NCI-H226 (cell line): ENCODE results near the gene LUC7L.
"Not testable (repeated sequence)": the region's sequence is repeated elsewhere in the genome, so short reads cannot be mapped to it uniquely, and the experiment has no call there.

Experiments used
- DNase-seq: peaks from one replicate; pipeline ENCODE4 v3.0.0-alpha.2; 2015

LUC7L gene

DNA sequence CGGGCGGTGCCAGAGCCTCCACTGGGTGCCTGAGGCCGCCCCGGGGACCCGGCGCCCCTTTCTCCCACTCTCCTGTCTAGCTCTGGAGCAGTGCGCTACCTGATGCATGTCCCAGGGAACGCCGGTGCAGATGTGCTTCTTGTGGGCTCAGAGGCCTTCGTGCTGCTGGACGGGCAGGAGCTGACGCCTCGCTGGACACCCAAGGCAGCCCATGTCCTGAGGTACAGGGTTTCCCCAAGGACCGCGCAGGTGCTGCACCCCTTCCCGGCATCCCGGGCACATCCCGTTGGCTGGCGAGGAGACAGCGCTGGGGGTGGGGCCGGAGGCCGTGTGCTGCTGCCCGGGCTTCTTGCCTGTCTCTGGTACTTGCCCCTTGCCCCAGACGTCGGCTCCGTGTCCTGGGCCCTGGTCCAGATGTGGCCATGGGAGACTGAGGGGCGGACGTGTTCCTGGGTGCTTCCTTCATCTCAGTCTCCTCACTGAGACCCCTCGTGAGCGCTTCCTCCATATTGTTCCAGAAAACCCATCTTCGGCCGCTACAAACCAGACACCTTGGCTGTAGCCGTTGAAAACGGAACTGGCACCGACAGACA, 34.0 kb upstream of the LUC7L start:
- DNase-seq, result no peak

DNA sequence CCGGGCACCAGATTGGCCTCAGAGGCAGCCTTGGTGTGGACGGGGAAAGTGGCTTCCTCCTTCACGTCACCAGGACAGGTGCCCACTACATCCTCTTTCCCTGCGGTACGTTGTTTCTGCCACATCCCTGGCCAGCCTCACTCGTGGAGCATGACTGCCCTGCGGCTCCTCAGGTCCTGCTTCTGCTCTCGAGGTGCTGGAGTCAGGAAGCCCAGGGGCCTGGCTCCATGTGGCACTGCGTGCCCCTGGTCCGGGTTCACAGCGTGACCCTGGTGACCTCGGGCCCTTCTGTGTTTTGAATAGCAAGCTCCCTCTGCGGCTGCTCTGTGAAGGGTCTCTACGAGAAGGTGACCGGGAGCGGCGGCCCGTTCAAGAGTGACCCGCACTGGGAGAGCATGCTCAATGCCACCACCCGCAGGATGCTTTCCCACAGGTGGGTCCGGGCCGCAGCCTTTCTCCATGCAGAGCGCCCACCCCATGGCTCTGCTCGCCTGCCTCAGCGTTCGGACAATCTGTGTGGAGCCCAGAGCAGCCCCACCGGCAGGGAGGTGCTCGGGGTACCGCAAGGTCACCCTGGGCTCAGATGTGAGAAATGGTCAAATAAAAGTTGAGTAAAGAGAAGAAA, 33.0 kb upstream of the LUC7L start:
- DNase-seq, result no peak

DNA sequence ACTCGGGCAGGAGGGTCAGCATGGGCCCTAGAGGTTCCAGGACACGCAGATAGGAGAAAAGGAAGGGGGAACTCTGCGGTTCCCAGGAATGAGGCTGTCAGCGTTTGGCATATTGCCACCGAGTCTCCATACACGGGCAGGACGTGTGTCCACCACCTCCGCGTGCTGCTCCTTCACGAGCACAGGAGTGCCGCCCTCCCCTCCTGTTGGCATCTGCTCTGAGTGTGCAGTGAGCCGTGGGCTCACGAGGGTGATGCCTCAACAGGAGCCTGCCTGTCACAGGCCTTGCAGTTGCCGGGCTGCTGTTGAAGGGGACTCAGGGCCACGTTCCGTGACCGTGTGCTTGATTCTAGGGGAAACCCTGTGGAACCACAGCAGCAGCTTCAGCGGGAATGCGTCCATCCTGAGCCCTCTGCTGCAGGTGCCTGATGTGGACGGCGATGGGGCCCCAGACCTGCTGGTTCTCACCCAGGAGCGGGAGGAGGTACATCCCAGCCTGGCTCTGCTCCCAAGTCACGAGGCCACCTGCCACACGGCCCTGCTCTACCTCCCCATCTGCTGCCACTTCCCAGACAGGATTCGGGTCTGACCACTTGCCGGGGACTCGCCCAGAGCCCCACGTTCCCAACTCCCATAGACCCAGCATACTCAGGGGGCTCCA, 31.9 kb upstream of the LUC7L start:
- DNase-seq, result no peak

DNA sequence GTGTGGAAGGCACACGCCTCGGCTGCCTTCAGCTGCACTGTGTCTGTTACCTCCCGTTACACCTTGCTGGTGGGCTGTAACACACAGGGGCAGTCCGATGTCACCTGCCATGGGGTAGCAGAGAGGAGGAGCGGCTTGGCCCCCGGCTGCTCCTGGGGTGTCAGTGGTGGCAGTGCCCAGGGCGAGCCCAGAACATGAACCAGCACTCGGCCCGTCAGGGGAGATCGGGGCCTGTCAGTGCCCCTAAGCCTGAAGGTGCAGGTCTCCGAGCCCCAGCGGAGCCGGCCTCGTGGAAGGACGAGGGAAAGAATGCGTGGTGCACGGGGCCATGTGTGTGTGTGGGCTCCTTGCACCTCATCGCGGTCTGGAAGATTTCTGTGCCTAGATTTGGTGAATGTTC, 31.1 kb upstream of the LUC7L start:
- DNase-seq, result no peak

DNA sequence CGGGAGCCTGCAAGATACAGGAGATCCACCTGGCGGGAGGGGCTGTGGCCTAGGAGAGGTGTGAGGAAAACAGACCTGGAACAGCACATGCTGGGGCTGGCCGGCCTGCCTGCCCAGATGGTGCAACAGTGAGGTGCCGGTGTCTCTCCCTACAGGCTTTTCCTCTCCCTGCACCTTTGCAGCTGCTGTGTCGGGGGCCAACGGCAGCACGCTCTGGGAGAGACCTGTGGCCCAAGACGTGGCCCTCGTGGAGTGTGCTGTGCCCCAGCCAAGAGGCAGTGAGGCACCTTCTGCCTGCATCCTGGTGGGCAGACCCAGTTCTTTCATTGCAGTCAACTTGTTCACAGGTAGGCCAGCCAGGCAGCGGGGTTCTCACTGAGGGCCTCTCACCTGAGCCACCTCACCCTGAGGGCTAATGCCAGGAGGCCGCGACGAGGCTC, 30.6 kb upstream of the LUC7L start:
- DNase-seq, result no peak

DNA sequence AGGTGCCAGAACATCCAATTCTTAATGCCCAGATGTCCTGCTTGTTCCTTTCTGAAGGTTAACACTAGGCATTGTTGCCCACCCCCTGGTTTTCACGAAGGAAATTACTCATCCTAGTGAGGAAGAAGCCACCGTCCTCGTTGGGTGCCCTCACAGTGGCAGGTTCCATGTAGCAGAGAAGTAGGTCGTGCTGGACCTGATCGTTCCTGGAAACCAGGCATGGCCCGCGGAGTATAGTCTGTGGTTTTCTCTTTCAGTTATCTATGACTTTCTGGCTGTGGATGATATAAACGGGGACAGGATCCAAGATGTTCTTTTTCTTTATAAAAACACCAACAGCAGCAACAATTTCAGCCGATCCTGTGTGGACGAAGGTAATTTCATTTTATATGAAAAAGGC, 30.0 kb upstream of the LUC7L start:
- no peak for DNase-seq

DNA sequence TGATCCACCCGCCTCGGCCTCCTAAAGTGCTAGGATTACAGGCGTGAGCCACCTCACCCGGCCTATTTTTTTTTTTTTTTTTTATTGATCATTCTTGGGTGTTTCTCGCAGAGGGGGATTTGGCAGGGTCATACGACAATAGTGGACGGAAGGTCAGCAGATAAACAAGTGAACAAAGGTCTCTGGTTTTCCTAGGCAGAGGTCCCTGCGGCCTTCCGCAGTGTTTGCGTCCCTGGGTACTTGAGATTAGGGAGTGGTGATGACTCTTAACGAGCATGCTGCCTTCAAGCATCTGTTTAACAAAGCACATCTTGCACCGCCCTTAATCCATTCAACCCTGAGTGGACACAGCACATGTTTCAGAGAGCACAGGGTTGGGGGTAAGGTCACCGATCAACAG, 28.8 kb upstream of the LUC7L start:
- DNase-seq, result not testable (repeated sequence)

DNA sequence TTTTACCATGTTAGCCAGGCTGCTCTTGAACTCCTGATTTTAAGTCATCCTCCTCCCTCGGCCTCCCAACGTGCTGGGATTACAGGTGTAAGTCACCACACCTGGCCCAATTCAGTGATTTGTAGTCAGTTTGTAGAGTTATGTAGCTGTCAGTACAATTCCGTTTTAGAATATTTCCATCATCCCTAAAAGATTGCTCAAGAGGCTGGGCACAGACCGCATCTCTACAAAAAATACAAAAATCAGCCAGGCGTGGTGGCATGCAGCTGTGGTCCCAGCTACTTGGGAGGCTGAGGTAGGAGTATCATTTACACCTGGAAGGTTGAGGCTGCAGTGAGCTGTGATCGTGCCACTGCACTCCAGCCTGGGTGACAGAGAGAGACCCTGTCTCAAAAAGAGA, 25.9 kb upstream of the LUC7L start:
- DNase-seq, result no peak

DNA sequence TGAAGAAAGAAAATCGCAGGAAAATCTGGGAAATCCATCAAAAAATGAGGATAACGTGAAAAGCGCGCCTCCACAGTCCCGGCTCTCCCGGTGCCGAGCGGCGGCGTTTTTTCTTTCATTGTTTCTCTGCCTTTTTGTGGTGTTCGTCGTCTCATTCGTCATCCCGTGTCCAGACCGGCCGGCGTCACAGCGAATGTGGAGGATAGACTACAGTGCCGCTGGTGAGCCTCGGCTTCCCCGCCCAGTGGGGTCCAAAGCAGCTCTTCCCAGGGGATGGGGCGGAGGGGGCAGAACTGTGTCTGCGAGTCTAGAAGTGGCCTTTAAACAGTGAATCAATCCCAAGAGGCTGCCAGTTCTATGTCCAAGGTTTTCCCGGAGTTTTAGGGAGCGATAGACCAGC, 25.2 kb upstream of the LUC7L start:
- no peak for DNase-seq

DNA sequence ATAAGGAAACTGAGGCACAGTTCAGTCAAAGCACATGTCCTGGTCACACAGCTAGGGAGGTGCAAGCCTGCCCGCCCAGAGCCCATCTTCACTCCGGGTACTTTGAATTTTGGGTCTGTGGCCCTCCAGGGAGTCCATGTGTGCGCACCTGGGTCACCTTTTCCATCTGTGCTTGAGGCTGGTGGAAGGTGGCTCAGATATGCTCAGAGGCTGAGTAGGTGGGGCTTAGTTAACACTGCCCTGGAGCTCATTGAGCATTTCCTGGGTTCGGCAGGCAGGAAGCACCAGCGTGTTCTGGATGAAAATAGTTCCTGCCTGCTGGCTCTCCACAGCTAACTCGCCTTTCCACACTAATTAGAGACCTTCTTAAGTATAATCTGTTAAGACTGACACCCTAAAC, 24.6 kb upstream of the LUC7L start:
- DNase-seq, result no peak

DNA sequence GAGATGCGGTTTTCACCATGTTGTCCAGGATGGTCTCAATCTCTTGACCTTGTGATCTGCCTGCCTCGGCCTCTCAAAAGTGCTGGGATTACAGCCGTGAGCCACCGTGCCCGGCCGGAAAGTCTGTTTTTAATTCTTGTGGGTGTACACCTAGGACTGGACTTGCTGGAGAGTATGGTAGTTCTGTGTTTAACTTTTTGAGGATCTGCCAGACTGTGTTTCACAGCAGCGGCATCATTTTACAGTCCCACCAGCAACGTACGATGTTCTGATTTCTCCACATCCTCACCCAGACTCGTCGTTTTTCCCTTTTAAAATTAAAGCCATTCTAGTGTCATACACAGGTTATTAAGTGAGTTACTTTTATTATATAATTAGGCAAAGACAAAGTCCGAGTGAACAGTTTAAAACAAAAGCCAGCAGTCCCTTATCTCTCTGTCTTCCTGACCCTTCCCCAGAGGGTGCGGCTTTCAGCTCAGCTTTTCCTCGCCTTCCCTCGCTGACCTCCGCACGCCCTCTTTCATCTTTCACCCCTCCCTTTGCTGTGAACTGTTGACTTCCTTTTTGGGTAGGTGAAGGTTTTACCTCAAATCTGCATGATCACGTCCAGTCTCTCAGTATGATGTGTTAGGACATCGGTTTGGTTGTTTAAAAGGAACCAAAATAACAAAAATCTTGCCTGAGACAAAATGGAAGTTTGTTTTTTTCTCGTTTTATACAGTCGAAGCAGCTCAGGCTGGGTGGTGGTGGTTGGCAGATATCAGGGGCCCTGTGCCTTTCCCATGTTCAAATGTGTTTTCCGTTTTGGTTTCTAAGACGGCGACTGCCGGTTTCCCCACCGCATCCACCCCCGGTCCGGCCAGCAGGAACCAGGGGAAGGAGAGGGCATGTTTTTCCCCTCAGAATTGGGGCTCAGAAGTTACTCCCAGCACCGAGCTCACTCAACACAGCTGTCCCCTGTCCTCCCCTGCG, 23.4 kb upstream of the LUC7L start:
- no peak for DNase-seq

DNA sequence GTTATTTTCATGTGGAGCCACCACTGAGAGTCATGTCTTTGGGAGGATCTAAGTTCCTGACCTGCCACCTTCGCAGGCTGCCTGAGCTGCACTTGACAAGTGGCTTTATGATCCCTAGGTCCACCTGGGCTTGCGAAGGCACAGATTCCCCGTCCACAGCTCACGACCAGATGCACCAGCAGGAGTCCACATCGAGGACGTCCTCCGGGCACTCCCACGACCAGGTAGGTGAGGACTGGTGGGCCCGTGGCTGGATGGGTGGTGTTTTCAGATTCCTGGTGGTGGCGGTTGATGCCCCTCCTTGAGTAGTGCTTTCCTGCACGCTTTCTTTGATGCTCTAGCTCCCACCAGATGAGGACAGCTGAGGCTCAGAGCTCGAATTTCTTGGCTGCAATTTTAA, 20.2 kb upstream of the LUC7L start:
- DNase-seq, result no peak

DNA sequence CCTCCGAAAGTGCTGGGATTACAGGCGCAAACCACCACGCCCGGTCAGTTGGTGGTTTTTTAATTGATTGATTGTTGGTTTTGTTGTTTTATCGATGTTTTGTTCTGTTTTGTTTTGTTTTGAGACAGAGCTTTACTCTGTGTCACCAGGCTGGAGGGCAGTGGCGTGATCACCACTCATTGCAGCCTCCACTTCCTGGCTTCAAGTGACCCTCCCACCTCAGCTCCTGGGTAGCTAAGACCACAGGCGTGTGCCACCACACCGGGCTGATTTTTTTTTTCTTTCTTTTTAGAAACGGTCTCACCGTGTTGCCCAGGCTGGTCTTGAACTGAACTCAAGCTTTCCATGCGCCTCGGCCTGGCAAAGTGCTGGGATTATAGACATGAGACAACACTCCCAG, 17.8 kb upstream of the LUC7L start:
- no peak for DNase-seq

DNA sequence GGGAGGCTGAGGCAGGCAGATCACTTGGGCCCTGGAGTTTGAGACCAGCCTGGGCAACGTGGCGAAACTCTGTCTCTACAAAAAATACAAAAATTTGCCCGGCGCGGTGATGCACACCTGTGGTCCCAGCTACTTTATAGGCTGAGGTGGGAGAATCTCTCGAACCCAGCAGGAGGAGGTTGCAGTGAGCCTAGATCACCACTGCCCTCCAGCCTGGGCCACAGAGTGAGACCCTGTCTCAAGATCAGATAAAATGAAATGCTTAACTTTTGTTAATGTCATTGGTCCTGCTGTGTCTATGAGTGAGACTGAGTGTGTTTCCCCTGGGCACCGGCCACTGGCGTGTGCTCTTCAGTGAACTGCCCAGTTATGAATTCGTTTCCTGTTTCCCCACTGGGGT, 15.9 kb upstream of the LUC7L start:
- DNase-seq, result no peak

DNA sequence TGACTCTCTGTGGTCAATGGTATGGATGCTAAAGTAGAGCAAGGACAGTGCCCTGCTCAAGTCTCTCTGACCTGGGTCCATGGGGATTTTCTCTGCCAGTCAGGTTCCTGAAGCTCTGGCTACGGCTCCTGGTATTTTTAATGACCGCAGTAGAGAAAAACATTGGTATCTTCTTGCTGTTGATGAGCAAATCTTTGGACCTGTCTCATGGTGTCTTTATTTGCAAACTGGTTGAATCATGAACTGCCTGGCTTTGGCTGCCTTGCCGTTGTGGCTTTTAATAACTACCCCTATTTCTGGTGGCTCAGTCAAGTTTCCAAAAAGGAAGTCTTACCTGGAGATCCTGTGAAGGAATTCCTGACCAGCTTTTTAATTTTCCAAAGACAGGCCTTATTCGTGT, 14.1 kb upstream of the LUC7L start:
- no peak for DNase-seq

DNA sequence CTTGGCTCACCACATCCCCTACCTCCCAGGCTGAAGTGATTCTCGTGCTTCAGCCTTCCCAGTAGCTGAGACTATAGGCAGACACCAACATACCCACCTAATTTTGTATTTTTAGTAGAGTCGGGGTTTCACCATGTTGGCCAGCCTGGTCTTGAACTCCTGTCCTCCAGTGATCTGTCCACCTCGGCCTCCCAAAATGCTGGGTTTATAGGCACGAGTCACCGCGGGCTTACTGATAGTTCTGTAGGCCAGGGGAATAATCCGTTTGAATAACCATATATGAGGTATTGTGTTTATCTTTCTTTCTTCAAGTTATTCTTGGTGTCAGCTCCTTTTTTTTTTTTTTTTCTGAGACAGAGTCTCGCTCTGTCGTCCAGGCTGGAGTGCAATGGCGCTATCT, 13.0 kb upstream of the LUC7L start:
- no peak for DNase-seq

DNA sequence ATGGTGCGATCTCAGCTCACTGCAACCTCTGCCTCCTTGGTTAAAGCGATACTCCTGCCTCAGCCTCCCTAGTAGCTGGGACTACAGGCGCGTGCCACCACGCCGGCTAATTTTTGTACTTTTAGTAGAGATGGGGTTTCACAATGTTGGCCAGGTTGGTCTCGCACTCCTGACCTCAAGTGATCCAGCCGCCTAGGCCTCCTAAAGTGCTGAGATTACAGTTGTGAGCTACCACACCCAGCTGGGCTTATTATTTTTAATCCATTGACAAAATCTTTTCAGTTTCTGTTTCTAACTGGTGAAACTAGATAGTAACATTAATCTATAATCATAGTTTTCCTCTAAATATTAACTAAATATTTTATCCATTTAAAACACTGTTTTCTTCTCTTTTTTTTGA, 11.3 kb upstream of the LUC7L start:
- no peak for DNase-seq

DNA sequence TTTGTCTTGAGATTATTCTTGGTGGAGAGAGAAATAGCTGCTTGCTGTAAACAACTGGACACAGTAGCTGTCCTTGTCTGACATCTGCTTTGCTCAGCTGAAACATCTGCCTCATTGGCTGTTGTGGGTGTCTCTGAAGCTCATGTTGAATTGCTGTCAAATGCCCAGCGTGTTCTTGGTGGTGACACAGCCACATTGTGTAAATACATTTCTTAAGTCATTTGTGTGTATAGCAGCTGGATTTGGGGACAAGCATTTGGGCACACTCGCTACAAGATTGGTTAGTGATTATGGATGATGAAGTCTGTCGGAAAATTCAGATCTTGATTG, 10.7 kb upstream of the LUC7L start:
- DNase-seq, result no peak

DNA sequence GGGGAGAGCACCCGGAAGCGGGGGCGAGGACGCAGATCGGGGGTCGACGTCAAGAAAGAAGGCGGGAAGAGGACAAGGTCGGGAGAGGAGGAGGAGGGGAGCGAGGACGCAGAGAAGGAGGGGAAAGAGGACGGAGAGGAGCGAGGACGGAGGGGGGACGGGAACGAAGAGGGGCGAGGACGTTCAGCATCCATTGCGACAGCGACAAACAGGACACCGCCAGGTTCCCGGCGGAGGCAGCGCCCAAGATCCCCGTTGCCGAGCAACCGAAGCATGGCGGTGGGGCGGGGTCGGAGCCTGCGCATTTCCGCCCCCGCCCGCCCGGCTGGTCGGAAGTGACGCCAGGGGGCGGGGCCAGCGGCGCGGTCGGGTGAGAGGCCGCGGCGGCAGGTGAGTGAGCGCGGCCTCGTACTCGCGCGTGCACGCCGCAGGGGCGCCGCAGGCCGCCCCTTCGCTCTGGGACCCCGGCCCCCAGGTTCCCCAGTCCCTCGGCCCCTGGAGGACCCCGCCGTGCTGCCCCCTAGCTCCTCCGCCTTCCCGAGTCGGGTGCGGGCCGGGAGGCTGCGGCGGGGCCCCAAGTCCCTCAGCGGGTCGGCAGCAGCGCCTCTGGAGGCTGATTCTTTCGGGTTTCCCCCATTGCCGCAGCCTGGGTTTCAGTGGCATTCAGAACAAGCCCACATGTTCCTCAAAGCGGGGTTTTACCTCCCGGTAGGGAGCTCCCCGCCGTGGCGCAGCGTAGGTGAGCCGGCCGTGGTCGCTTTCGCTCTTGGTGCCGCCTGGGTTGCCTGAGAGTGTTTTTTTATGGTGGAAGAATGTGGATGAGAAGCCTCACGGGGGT, 5.4 kb upstream of the LUC7L start, which contains the start of gene FAM234A:
Gene FAM234A (plus strand): TSS at position 354 of the 838 bp plus-strand sequence. CDS start 19,593 bp downstream, outside the sequence.
- peak; percentile 88 for DNase-seq

DNA sequence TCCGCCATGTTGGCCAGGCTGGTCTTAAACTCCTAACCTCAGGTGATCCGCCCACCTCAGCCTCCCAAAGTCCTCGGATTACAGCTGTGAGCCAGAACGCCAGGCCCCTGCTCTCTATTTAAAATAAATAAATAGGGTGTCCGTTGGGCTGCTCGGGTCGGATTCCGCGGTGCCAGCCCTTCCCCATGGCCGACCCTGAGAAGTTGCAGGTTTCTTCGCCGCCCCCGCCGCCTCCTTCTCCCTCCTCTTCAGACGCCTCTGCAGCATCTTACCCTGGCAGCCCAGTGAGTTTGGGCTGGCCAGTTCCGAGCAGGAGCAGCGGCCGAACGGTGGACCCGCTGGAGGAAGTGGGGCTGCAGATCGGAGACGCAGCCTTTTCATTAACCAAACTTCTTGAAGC, 1.7 kb upstream of the LUC7L start:
- DNase-seq, result no peak

DNA sequence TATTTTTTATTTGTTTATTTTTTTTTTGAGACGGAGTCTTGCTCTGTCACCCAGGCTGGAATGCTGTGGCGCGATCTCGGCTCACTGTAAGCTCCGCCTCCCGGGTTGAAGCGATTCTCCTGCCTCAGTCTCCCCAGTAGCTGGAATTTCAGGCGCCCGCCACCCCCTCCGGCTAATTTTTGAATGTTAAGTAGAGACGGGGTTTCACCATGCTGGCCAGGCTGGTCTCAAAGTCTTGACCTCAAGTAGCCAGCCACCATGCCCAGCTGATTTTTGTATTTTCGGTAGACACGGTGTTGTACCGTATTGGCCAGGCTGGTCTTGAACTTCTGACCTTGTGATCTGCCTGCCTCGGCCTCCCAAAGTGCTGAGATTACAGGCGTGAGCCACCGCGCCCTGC, 1.1 kb upstream of the LUC7L start:
- not testable (repeated sequence) for DNase-seq

DNA sequence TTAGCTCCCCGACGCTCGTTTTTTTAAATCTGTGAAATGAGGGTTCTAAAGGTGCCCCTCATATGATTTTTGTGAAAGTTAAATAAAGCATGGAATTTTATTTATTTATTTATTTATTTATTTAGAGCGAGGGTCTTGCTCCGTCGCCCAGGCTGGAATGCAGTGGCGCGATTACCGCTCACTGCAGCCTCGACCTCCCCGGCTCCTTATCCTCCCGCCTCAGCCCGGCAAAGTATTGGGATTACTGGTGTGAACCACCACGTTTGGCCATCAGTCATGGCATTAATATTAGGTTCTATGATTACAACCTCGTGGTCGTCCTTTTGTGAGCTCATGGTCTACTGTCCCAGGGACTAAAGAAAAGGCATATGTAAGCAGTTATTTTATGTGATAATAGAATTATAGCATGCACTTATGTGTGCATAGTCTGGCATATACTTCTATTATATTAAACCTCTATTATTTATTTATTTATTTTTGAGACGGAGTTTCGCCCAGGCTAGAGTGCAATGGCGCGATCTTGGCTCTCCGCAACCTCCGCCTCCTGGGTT, 557 bp upstream of the LUC7L start:
- DNase-seq, result no peak
